ENCODE results near the gene BPIFB3.
A peak's percentile ranks its signal among the peaks of the same experiment; 100 is the strongest.

BPIFB3 gene, protein sequence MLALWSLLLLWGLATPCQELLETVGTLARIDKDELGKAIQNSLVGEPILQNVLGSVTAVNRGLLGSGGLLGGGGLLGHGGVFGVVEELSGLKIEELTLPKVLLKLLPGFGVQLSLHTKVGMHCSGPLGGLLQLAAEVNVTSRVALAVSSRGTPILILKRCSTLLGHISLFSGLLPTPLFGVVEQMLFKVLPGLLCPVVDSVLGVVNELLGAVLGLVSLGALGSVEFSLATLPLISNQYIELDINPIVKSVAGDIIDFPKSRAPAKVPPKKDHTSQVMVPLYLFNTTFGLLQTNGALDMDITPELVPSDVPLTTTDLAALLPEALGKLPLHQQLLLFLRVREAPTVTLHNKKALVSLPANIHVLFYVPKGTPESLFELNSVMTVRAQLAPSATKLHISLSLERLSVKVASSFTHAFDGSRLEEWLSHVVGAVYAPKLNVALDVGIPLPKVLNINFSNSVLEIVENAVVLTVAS

DNA sequence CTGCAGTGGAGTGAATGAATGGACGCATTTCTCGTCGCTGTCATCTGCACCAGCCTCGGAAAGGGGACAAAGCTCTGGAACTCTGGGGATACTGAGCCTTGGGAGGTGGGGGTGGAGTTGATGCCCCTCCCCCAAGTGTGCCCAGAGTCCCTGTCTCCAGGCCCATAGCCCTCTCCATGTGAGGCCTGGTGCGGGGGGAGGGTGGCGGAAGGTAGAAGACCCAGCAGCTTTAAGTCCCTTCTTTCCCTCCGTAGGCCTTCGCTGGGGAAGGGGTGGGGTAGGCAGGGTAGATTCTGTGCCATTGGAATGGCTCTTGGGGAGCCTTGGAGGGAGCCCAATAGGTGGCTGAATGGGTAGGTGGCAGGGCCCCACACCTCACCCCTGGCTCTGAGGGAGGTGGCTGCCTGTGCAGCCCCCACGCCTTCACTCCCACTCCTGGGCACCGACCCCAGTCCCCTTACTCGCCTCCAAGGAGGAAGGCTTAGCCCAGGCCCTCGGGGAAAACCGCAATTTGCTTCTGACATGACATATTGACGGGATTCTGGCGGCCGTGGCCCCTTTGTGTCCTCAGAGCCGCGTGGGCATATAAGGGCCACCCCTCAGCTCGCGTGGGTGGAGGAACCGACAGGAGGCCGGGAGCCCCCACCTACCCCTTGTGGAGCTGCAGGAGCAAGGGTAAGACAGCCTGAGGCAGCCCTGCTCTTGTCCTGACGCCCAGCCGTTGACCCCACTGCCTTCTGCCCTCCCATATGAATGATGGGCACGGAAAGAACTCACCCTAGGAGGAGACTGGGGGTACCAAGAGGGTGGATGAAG lies at the start of gene BPIFB3:
TSS of gene BPIFB3 (plus strand) at position 613 of the 816 bp plus-strand sequence. CDS start 1,533 bp downstream, outside the sequence.
- no peak for DNase-seq

DNA sequence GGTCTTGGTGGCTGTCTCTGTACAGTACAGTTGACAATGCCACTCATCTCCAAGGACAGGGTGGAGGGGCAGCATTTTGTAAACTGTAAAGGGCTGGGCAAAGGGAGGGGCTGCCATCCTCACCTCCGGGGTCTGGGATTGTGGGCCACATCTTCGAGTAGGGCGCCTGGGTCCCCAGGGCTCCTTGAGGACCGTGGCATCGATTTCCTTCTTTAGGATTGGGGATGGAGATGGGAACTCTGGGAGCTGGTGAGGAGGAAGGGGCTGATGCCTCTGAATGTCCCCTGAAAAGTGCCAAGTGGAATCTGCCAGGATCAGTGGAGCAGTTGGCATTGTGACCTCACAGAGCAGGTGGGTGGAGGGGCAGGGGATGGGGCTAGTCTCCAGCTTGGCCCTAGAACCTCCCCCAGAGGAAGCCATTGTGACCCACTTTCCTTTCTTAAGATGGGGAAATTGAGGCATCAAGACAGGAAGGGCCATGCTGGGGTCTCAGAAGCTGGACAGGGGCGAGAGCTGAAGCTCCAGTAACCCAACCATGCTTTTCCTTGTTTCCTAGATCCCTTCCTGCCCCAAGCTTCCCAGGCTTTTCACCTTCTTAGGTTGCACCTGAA lies 49.5 kb upstream of the BPIFB3 start, which contains the start of gene SUN5:
TSS of gene SUN5 (minus strand) at position 293 of the 611 bp plus-strand sequence. CDS start at position 200, 93 bp downstream.
- DNase-seq, result no peak

DNA sequence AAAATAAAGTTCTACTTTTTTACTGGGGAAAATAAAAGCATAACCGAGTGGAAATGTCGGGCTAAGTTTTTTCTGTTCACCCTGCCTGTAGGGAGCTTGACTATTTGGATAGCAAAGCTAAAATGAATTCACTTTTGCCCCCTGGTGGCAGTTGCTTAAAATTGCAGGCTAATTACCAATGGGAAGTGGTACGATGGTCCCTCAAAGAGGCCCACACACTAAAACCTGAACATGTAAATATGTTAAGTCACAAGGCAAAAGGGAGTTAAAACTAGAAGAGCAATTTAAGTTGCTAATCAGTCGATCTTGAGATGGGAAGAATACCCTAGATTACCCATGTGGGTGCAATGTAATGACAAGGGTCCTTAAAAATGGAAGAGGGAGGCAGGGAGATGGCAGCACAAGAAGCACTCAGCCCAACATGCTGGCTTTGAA lies 48.6 kb upstream of the BPIFB3 start:
- peak; percentile 74 for DNase-seq

DNA sequence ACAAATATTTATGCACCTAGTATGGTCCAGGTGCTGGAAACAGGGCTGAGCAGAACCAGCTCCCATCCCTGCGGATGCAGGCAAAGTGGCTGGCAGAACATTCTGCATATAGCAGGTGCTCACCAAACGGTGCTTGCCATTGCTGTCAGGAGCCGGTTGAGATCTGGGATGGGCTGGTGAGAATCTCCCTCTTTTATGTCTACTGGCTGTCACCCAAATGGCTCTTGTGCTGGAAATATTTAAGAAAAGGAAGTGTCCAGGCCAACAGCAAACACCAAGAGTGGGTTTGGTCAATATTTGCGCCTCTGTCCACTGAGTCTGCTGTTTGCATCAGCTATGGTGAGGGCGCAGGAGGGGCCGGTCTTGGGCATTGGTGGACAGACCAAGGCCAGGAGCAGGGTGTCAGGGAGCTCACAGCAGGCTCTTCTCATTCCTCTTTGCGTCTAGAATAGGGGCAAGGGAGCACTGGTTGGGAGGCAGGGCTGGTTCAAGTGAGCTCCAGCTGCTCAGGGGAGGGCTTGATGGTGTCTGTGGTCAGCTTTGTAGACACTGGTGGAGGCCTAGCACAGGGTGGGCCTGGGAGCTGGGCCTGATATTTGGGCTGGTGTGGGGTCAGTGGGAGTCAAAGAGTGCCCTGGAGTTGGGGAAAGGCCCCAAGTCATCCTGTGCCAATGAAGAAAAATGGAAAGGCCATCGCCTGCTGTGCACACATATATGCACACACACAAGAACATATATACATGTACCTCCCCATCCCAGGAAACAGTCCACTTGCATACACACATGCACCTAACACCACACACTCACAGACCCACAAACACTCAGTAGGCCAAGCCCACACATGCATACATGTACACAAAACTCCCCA lies 47.6 kb upstream of the BPIFB3 start:
- no peak for DNase-seq

DNA sequence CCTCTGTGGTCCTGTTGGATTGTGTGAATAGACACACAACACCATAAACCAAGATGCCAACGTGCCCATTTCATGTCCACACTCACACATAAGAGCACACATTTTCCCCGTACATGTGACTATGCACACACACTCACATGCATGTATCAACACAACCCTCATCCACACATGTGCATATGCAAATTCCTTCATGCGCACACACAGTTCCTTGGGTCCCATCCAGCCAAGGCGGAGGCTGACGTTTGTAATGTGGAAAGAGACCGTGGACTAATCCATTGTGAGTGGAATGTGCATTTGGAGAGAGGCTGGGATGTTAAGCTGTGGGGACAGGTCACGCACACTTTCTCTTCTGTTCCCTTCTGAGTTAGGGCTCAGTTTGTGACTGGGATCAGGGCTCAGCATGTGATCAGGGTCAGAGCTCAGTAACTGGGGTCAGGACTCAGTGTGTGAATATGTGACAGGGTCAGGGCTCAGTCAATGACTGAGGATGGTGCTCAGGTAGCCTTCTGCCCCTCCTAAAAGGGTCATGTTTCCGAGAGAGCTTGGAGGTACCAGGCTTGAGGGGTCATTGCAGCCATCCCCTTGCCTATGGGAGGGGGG lies 46.8 kb upstream of the BPIFB3 start:
- DNase-seq, result no peak

DNA sequence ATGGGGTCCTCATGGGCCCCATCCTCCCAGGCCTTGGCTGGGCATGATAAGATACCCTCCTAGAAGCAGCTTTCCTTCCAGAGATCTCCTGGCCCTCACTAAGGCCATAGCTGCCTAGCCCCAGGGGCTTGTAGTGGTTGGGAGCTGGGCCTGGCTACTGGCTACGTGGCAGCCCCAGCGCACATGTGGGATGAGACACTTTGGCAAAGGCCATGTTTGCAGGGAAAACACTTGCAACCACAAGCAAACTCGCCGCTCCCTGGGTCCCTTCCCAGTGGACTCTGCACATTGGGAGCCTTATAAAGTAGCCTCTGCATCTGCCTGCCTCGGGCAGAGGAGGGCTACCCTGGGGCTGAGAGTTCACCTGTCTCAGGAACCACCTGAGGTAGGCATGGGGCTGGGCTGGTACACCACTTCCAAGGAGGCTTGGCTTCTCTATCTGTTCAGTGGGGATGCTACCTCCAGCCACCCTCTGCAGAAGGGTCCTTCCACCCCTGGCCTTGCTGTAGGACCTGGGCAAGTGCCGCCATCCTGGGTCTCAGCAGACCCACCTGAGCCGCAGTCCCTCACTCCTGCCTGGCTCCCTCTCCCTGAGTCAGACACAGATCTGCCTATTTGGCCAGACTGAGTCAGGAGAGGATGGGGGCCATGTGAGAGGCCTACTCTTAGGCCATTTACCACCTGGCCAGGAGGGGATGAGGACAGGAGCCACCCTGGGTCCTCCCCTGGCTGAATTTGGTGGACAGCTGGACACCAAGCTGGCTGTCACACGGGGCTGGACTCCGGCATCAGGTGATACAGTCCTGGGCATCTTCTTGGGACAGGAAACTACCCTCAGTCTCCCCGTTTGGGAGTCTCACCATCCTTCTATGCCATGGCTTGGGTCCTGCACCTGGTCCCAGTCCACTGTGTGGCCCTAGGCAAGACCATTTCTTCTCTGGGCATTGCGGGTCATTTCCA lies 46.0 kb upstream of the BPIFB3 start, which contains the start of gene BPIFB2:
TSS of gene BPIFB2 (plus strand) at position 329 of the 960 bp plus-strand sequence. CDS start 871 bp downstream, outside the sequence.
- DNase-seq, result no peak

DNA sequence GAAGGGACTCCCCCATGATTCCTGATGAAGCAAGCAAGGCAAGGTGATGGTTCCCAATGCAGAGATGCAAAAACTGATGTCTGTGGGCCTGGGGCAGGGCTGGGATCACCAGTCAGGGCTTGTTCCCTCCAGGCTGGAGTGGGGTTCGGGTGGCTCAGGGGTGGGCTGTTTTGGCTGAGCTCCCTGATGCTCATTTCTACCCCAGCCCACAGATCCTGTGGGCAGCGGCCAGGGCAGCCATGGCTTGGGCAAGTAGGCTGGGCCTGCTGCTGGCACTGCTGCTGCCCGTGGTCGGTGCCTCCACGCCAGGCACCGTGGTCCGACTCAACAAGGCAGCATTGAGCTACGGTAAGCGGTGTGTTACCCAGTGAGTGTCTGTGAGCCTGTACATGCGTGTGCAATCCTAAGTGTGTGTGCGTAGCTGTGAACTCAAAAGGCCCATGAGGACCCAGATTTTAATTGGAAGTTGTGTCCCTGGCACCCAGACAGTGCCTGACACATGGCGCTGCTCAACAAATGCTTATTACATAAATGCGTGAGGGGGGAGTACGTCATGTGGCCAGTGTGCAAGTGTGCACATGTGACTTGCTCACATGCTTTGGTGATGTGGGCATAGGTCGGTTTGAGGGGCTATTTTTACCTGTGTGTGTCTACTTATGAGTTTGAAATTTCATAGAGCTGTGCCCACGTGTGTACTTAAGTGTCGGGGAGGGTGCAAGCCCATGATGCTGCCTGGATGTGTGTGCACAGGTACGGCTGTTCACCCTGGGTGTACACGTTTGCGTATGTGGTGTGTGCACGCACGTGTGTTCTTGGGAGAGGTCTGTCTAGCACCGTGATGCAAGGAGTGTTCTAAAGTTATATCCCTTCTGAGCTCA lies 45.1 kb upstream of the BPIFB3 start:
- DNase-seq, result no peak

DNA sequence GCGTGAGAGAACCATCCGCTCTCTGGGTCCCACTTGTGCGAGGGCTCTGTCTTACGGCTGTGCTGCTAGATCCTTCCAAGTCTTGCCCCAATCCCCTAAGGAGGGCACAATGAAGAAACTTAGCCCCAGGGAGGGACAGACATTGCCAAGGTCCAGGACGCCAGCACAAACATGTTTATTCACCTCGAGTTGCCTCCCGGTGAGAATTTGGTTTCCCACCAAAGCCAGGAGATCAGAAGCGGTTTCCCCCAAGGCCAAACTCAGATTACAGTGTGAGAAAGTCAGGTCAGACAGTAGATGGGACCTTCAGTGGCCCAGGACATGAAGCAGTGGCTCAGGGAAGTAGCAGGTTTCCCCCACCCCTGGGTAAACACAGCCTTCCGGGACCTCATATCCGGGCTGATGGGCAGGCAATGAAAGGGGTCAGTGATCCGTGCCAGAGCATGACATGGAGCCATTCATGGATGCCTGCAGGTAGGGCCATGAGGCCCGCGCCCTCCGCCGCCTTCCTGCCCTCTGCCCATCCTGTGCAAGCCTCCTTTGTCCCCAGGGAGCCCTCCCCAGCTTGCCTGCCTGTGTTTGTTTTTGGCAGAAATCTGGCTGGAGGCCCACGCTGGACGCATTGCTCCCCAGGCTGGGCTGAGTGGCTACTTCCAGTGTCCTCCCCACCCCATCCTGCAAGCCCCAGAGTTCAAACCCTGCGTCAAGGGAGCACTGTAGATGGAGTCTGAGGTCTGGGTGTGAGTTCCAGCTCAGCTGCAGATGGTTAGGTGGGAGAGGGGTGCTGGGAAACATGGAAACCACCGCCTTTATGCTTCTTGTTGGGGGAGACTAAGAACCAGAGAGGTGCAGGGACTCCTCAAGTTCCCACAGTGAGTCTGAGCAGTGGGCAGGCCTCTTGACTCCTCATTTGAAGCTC lies 44.2 kb upstream of the BPIFB3 start:
- DNase-seq, result no peak

DNA sequence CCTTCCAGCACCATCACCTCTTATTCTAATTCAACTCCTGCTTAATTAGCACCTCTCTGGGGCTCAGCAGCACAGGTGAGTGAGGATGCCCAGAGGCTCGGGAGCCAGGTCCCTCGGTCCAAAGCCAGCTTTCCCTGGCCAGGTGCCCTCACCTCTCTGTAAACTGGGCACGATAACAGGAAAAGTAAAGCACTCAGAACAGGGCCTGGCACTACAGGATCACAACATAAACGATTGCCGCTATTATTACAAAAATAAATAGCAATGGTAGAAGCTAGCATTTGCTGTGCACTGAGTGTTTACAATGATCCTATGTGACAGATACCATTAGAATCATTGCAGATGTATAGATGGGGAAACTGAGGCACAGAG lies 43.6 kb upstream of the BPIFB3 start:
- no peak for DNase-seq

DNA sequence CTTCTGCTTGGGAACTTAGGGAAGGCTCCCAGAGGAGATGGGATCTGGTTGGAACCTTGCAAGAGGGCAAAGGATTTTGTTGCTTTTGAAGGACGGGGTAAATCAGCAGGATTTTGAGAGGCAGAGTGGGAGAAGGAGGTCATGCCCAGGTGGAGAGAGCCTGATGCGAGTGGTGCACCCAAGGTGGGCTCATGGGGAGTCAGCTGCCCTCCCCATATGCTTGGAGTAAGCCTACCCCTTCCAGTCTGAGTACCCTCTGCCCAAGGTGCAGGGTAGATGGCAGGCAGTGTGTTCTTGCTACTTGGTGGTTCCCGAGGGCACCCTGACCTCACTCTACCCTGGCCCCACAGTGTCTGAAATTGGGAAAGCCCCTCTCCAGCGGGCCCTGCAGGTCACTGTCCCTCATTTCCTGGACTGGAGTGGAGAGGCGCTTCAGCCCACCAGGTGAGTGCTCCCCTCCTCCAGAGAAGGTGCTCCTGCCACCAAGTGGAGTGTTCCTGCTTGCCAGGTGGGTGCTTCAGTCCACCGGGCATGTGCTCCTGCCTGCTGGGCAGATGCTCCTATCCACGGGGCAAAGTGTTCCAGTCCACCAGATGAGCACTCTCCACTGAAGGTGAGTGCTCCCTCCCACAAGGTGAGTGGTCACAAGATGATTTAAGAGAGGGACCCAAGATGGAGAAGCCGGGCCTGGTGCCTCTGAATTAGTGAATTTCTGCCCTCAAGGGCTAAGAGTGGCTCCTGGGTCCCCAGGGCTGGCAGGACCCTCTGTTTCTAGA lies 42.8 kb upstream of the BPIFB3 start:
- DNase-seq, result no peak

DNA sequence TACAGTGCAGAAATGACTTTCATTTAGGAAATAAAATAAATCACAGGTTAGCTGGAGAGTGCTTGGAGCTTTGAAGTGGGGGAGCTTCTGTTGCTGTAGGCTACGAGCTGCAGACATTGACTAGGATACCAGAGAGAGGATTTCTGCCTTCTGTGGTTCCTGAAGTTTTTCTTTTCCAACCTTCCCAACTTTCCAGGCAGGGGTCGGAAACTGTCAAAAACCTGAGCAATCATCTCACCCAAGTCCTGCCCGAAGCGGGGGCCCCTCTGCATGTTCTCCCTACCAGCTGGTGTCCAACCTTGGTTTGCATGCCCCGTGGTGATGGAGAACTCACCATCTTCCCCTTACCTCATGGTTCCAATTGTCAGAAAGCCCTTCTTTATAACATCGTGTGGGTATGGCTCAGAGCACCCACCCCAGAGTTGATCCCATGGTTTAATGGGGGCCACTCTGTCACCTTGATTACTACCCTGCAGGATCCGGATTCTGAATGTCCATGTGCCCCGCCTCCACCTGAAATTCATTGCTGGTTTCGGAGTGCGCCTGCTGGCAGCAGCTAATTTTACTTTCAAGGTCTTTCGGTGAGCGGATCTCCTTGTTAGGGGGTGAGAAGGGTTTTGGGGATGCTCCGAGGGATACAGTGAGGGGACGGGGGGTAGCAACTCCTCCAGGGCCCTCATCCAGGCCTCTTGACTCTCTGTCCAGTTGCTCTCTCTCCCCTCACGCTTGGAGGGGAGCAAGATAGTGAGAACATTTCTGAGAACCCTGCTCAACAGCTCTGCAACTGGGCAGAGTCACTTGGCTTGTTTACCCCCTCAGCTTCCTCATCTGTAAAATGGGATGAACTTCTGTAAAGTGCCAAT lies 41.1 kb upstream of the BPIFB3 start:
- DNase-seq, result no peak

DNA sequence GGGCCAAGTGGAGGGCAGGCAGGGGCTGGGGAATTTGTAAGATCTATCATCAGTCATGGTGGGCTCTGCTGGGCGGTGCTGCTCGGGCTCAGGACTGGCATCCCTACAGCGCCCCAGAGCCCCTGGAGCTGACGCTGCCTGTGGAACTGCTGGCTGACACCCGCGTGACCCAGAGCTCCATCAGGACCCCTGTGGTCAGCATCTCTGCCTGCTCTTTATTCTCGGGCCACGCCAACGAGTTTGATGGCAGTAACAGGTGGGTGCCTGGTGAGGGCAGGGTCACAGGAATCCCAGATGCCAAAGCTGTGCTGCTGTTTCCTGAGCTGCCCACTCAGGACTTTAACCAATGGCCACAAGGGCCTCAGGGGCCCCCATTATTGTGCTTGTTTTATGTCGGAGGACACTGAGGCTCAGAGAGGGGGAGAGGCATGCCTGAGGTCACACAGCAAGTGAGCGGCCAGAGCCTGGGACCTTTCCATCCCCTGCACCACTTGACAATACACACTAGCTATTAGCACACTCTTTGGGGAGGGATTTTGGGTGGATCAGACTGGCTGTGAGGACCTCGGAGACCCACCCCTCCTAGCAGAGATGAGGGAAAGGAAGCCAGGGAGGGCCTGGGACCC lies 39.9 kb upstream of the BPIFB3 start:
- no peak for DNase-seq

DNA sequence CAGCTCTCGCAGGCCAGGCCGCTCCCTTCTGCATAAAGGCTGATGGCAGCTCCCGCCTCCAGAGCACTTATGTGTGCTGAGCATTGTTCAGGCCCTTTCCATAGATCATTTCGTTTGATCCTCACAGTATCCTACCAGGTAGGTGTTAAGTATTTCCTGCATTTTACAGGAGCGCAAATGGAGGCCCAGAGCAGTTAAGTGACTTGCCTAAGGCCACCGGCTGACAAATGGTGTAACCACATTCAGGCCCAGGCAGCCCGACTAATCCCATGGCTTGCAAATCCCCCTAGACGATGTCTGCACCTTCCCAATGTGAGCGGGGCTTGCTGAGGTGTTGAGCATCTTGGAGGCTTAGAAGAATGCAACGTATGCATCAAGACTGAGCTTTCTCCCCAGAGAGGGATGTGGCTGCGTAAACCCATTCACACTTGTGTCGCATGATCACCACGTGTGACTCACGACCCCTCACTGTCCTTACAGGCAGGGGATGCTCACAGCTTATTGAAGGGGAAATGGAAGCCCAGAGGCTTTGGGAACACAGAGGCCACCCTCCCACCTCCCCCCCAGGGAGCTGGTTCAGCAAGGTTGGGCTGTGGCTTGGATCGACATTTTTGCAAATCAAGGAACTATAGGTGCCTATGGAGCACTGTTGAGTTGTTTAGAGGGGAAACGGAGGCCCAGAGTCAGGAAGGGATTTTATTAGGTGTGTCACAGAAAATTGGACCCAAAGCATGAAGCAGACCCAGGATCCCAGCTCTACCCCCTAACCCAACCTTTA lies 39.2 kb upstream of the BPIFB3 start:
- no peak for DNase-seq

DNA sequence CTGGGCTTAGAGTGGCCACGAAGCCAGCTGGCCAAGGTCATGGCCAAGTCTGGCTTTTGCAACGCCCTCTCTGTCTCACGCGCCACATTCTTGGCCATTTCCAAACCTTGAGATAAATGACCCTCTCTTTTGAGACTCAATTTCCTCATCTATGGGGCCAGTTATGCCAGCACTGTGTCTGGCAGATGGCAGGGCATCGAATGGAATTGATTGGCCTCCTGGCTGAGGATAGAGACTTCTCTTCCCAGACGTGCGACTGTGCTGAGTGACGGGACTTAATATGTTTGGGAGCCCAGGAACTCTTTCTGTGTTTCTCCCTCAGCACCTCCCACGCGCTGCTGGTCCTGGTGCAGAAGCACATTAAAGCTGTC lies 38.6 kb upstream of the BPIFB3 start:
- DNase-seq, result no peak
